ENCODE results near the gene TMEM223. TPM values are rescaled to one million over a fixed set of nuclear protein-coding genes. Genes with fewer than 3 reads are reported as not detected.

TMEM223 gene
- total RNA-seq, 1 experiment from 2014 or later = 22.2 TPM

GRCh38 chr11:62789576-62789975, 2.2 kb downstream of the TMEM223 start:
- Histone ChIP-seq H3K4me2 (ENCODE audit: insufficient read depth, insufficient read length, low read length) (no peak overlapping the region), H4K20me1 (ENCODE audit: control insufficient read depth, insufficient read depth, insufficient read length) (no peaks in the 10 kb centered on the region), H2AFZ (ENCODE audit: low read length) (no peak overlapping the region), H2BK15ac (ENCODE audit: low read depth, low read length) (no peak overlapping the region), H3K9me3 (ENCODE audit: control insufficient read depth, low read depth, low read length) (no peaks in the 10 kb centered on the region), H3K4me1 (ENCODE audit: insufficient read depth, low read length) (no peaks in the 10 kb centered on the region), H4K91ac (ENCODE audit: insufficient read length, low read depth, low read length) (no peak overlapping the region), H4K5ac (ENCODE audit: insufficient read length, low read depth, low read length) (no peak overlapping the region), H3K9ac (ENCODE audit: extremely low read depth, insufficient read length, low read length) (no peak overlapping the region), H4K8ac (replicated peaks; ENCODE audit: insufficient read length, low read depth, low read length) (no peak overlapping the region), H3K23me2 (ENCODE audit: insufficient read length, low read depth, low read length, poor library complexity, severe bottlenecking) (peaks cover 4% of the 10 kb centered on the region), H3K23ac (ENCODE audit: insufficient read length, low read depth, low read length) (no peak overlapping the region), H2BK20ac (ENCODE audit: low read depth, low read length, poor library complexity, severe bottlenecking) (no peak overlapping the region), H3K4ac (ENCODE audit: low read depth, low read length) (no peak overlapping the region), H3T11ph (ENCODE audit: low read length) (no peak overlapping the region), H2AK5ac (ENCODE audit: insufficient read length, low read length) (no peak overlapping the region), H2BK120ac (ENCODE audit: low read depth, low read length, poor library complexity, severe bottlenecking) (no peak overlapping the region), H2BK5ac (ENCODE audit: insufficient read length, low read length) (no peak overlapping the region), H3K14ac (ENCODE audit: insufficient read depth, low read length) (no peak overlapping the region), H3K56ac (ENCODE audit: insufficient read length, low read depth, low read length) (no peak overlapping the region), H3K27me3 (ENCODE audit: insufficient read depth, low read length) (no peaks in the 10 kb centered on the region), H3K27ac (ENCODE audit: insufficient read length, low read depth, low read length) (no peak overlapping the region), H3K79me1 (ENCODE audit: insufficient read depth, low read depth, low read length, poor library complexity, severe bottlenecking) (no peaks in the 10 kb centered on the region), H2BK12ac (ENCODE audit: insufficient read length, low read depth, low read length) (no peak overlapping the region), H3K79me2 (ENCODE audit: insufficient read depth, low read length) (no peaks in the 10 kb centered on the region; the same call in 1 of the 2 replicates), H3K18ac (ENCODE audit: insufficient read length, low read depth, low read length) (no peak overlapping the region)
- no peak for DNase-seq
- Mint-ChIP-seq H3K27ac (peak overlapping the region in 2 of 3 experiments; percentile 29 to 90; a peak in 3 of 7 replicates), H3K4me1 (peaks cover 27 to 37% of the 10 kb centered on the region in 2 experiments), H3K36me3 (ENCODE audit: insufficient read depth in 1 of 3, low read depth in 3 of 3) (peaks cover 23 to 70% (median 45%) of the 10 kb centered on the region in 3 experiments; a peak in 6 of 7 replicates), H3K27me3 (ENCODE audit: low read depth) (no peaks in the 10 kb centered on the region; the same call in 1 of the 2 replicates), H3K9me3 (no peaks in the 10 kb centered on the region; a peak in 1 of 5 replicates), H3K4me3 (peak overlapping the region; percentile 89 to 94; a peak in 4 of 5 replicates)
- no CpG with 5 or more reads among the region's 3 CpGs for WGBS (ENCODE audit: extremely low coverage, insufficient read length, low lambda C conversion rate)
- TF ChIP-seq CTCF (conservative IDR thresholded peaks at IDR 0.05) = no peak

Measured in H9 (cell line).